BJ (cell line): Measurements from ENCODE around the gene HSD3B1. TPM values are rescaled to one million over a fixed set of nuclear protein-coding genes. Genes with fewer than 3 reads are reported as not detected.
"Not testable (repeated sequence)": the region's sequence is repeated elsewhere in the genome, so short reads cannot be mapped to it uniquely, and the experiment has no call there.

Experiments used
- CTCF ChIA-PET: fragments of 350-600 bp; formaldehyde crosslinking; extraction: SDS; loops from one replicate; lab custom pipeline; 2021; ENCODE audit warnings: antibody characterized with exemption, inconsistent platforms; lab: Yijun Ruan, JAX
- POLR2A ChIA-PET: fragments of 300-600 bp; sonication (Branson Sonifier 250); formaldehyde crosslinking; extraction: SDS; loops from one replicate; lab custom pipeline; 2021; ENCODE audit warnings: antibody characterized with exemption; lab: Charles Lee
- DNase-seq: peaks from one replicate; pipeline ENCODE4 v3.0.0-alpha.2; 2011; ENCODE audit warnings: low read depth
- H3K27me3 ChIP-seq: 2 replicates; pipeline ENCODE4 v1.6.0; 2011; ENCODE audit warnings: low read length; ENCODE audit not compliant: control insufficient read depth, insufficient read depth
- H3K36me3 ChIP-seq: 2 replicates; pipeline ENCODE4 v1.5.1; 2011; ENCODE audit warnings: low read length; ENCODE audit not compliant: control insufficient read depth, insufficient read depth
- H3K4me3 ChIP-seq: 2 replicates; pipeline ENCODE4 v1.5.1; 2011; ENCODE audit warnings: low read depth, mild to moderate bottlenecking, control low read depth, low read length
- CTCF ChIP-seq: IDR thresholded peaks from 2 replicates; pipeline ENCODE4 v1.5.1; 2011; ENCODE audit warnings: low read depth, mild to moderate bottlenecking, control low read depth, inconsistent platforms, low read length, moderate library complexity; ENCODE audit not compliant: insufficient read depth
- polyA plus RNA-seq: library from polyadenylated mRNA; depleted of rRNA; stranded (reverse); fragments of >200 nt; gene quantifications from 2 replicates; pipeline ENCODE4 v1.2.3, GENCODE V29; 2011

HSD3B1 gene
- polyA plus RNA-seq, 1 experiment = not detected

- Histone ChIP-seq H3K27me3 (no peaks in the 10 kb centered on the region), H3K36me3 (no peaks in the 10 kb centered on the region), H3K4me3 (no peak overlapping the region)
- POLR2A ChIA-PET = no interaction called here
- TF ChIP-seq CTCF = no peak
- CTCF ChIA-PET = no interaction called here
- no peak for DNase-seq
Measured at GRCh38 chr1:119515221-119515620, 8.2 kb downstream of the HSD3B1 start.

- H3K27me3 ChIP-seq = no peaks in the 10 kb centered on the region
- DNase-seq = no peak
- no peaks in the 10 kb centered on the region for H3K36me3 ChIP-seq
- no peak for TF ChIP-seq CTCF
- POLR2A ChIA-PET = no interaction called here
- H3K4me3 ChIP-seq = no peak overlapping the region
- CTCF ChIA-PET = no interaction called here
Measured at GRCh38 chr1:119516247-119516646, 9.2 kb downstream of the HSD3B1 start.

GRCh38 chr1:119516680-119517079, 9.7 kb downstream of the HSD3B1 start:
- ChIA-PET POLR2A (no interaction called here), CTCF (no interaction called here)
- Histone ChIP-seq H3K4me3 (no peak overlapping the region), H3K36me3 (no peaks in the 10 kb centered on the region), H3K27me3 (no peaks in the 10 kb centered on the region)
- no peak for TF ChIP-seq CTCF
- DNase-seq = no peak

- POLR2A ChIA-PET, H3K36me3 ChIP-seq, DNase-seq, CTCF ChIA-PET, H3K27me3 ChIP-seq, H3K4me3 ChIP-seq: not testable (repeated sequence)
Measured at GRCh38 chr1:119517667-119518066, 10.7 kb downstream of the HSD3B1 start.

GRCh38 chr1:119531606-119532323, 24.8 kb downstream of the HSD3B1 start:
- TF ChIP-seq CTCF = no peak
- peaks cover 2% of the 10 kb centered on the region; the same call in 1 of the 2 replicates for H3K27me3 ChIP-seq
- no peaks in the 10 kb centered on the region for H3K36me3 ChIP-seq
- POLR2A ChIA-PET = no interaction called here
- CTCF ChIA-PET = no interaction called here
- no peak overlapping the region for H3K4me3 ChIP-seq
- no peak for DNase-seq
